Tibial artery (tissue), 4 donors: ENCODE results near the gene GTPBP4.

Experiments used
- DNase-seq, 2 donors: peaks; one replicate each; pipeline ENCODE4 v3.0.0-alpha.2; 2019
- H3K27ac ChIP-seq, 2 donors: fragments of 200-600 bp; sonication (generic) in 1 of 2; 1 replicate in 1 of 2; 2 replicates in 1 of 2; pipeline ENCODE4 v1.5.1; 2018 to 2019; ENCODE audit warnings: mild to moderate bottlenecking in 1 of 2
- H3K27me3 ChIP-seq, 2 donors: fragments of 200-600 bp; sonication (generic) in 1 of 2; one replicate each; pipeline versions ENCODE4 v1.5.1 to v1.6.0; 2016 to 2019
- H3K36me3 ChIP-seq, 3 donors: fragments of 200-600 bp; sonication (generic) in 2 of 3; one replicate each; pipeline ENCODE4 v1.5.1; 2016 to 2019; ENCODE audit warnings: mild to moderate bottlenecking in 2 of 3
- H3K4me1 ChIP-seq, 4 donors: fragments of 200-600 bp; sonication (generic) in 2 of 4; 1 replicate in 3 of 4; 2 replicates in 1 of 4; pipeline ENCODE4 v1.5.1; 2016 to 2019
- H3K4me3 ChIP-seq, 2 donors: fragments of 200-600 bp; sonication (generic) in 1 of 2; 1 replicate in 1 of 2; 2 replicates in 1 of 2; pipeline ENCODE4 v1.5.1; 2018 to 2019; ENCODE audit warnings: mild to moderate bottlenecking in 2 of 2
- H3K9me3 ChIP-seq, 3 donors: fragments of 200-600 bp; sonication (generic) in 1 of 3; one replicate each; pipeline ENCODE4 v1.5.1; 2016 to 2019
- intact Hi-C: fragments of 100-400 bp; cut with DNase I; formaldehyde crosslinking; loops from one replicate; pipeline ENCODE4 v1.15.0; 2023; ENCODE audit warnings: low total_unique reads
- TF ChIP-seq, protein P1 (sequence below), 2 experiments: fragments of 200-600 bp in 1 of 2; fragments of 450-650 bp in 1 of 2; IDR thresholded peaks; one replicate each; pipeline ENCODE4 v1.5.1; 2017 to 2019; ENCODE audit warnings: antibody characterized with exemption in 2 of 2, mild to moderate bottlenecking in 1 of 2, moderate library complexity in 1 of 2

Gene GTPBP4

DNA sequence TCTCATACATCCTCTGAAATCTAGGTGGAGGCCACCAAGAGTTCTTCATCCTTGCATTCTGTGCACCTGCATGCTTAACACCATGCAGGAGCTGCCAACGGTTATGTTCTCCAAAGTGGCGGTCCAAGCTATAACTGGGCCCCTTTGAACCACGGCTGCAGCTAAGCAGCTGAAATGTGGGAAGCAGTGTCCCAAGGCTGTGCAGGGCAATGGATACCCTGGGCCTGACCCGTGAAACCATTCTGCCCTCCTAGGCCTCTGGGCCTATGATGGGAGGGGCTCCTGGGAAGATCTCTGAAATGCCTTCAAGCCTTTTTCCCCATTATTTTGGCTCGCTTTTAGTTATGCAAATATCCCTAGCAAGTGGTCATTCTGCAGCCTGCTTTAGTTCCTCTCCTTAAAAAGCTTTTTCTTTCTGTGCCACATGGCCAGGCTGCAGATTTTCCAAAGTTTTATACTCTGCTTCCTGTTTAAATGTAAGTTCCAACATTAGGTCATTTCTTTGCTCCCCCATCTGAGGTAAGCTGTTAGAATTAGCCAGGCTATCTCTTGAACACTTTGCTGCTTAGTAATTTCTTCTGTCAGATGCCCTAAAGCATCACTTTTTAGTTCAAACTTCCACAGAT, 7.7 kb upstream of the GTPBP4 start:
- H3K27me3 ChIP-seq: no peaks in the 10 kb centered on the region
- intact Hi-C loops: no loop called here
- H3K9me3 ChIP-seq: peaks cover 0 to 25% (median 6%) of the 10 kb centered on the region in 3 donors
- no peak overlapping the region for H3K27ac ChIP-seq
- TF ChIP-seq, protein P1, sequence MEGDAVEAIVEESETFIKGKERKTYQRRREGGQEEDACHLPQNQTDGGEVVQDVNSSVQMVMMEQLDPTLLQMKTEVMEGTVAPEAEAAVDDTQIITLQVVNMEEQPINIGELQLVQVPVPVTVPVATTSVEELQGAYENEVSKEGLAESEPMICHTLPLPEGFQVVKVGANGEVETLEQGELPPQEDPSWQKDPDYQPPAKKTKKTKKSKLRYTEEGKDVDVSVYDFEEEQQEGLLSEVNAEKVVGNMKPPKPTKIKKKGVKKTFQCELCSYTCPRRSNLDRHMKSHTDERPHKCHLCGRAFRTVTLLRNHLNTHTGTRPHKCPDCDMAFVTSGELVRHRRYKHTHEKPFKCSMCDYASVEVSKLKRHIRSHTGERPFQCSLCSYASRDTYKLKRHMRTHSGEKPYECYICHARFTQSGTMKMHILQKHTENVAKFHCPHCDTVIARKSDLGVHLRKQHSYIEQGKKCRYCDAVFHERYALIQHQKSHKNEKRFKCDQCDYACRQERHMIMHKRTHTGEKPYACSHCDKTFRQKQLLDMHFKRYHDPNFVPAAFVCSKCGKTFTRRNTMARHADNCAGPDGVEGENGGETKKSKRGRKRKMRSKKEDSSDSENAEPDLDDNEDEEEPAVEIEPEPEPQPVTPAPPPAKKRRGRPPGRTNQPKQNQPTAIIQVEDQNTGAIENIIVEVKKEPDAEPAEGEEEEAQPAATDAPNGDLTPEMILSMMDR (IDR thresholded peaks at IDR 0.05): no peak
- no peak overlapping the region for H3K4me3 ChIP-seq
- no peak for DNase-seq
- peaks cover 0 to 10% (median 4%) of the 10 kb centered on the region in 3 donors for H3K36me3 ChIP-seq
- H3K4me1 ChIP-seq: no peaks in the 10 kb centered on the region

DNA sequence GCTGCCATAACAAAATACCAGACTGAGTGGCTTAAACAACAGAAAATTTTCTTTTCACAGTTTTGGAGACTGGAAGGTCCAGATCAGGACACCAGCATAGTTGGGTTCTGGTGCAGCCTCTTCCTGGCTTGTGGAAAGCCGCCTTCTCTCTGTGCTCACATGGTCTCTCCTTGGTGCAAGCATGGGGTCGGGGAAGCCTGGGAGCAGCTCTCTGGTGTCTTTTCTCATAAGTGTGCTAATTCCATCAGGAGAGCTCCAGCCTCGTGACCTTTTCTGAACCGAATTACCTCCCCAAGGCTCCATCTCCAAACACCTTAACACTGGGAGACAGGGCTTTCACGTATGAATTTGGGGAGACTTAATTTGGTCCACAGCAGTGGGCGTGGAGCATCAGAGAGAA, 4.8 kb upstream of the GTPBP4 start:
- TF ChIP-seq, protein P1 (IDR thresholded peaks at IDR 0.05): no peak
- no peak overlapping the region for H3K4me3 ChIP-seq
- H3K27ac ChIP-seq: no peak overlapping the region
- H3K27me3 ChIP-seq: no peaks in the 10 kb centered on the region
- intact Hi-C loops: no loop called here
- H3K4me1 ChIP-seq: peaks cover 0 to 13% (median 8%) of the 10 kb centered on the region in 4 donors
- H3K9me3 ChIP-seq: peaks cover 0 to 22% (median 6%) of the 10 kb centered on the region in 3 donors
- no peak for DNase-seq
- peaks cover 0 to 7% (median 4%) of the 10 kb centered on the region in 3 donors for H3K36me3 ChIP-seq

DNA sequence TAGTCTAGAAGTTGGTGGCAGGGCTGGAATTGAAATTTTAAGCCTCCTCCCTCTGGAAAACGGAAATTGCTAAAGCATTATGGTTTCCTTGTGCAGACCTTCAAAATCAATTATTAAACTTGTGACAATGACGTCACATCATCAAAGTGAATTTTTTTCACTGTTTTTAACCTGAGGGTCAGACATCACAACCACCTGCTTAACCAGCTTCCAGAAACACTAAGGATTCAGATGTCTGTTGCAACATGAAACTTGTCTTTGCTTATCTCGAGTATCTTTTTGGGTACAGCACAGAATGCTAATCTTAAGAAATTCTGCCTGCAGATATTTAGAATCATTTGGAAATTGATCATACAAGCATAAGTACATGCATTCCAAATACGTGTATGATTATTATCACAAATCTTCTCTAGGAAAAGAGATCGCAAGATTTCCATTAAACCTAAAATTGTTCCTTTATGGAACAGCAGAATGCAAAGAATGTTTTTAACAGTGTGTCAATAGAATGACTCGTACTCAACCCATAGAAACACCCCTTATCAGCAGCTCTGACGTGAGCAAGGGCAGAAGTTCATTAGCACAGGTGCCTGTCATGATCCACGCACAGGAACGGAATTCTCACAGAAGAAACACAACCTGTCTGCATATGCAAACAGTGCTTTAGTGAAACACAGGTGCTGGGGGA, 4.1 kb upstream of the GTPBP4 start:
- TF ChIP-seq, protein P1 (IDR thresholded peaks at IDR 0.05): no peak
- no peak for DNase-seq
- Histone ChIP-seq H3K4me3 (no peak overlapping the region), H3K27me3 (no peaks in the 10 kb centered on the region), H3K36me3 (peaks cover 0 to 7% (median 4%) of the 10 kb centered on the region in 3 donors), H3K9me3 (peaks cover 0 to 15% (median 0%) of the 10 kb centered on the region in 3 donors), H3K4me1 (peaks cover 0 to 16% (median 10%) of the 10 kb centered on the region in 4 donors), H3K27ac (no peak overlapping the region)
- intact Hi-C loops: no loop called here

DNA sequence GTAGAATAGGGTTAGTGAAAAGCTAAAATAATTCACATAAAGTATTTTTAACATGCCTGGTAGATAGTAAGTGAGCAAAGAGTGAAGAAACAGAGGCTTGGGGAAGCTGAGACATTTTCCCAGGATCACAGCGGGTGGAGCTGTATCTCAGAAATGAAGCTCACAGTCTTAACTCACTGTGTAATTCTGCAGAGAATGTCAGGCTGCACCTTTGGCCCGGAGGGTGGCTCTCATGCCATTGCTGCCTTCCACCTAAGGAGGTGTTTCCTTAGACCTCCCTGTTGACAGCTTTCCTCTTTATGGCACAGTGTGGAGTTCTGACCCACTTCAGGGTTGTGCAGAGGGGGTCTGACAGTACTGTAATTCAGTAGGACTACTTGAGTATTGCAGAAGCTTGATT, 2.9 kb upstream of the GTPBP4 start:
- Histone ChIP-seq H3K4me3 (no peak overlapping the region), H3K27ac (no peak overlapping the region), H3K9me3 (peaks cover 0 to 5% (median 0%) of the 10 kb centered on the region in 3 donors), H3K4me1 (peaks cover 0 to 28% (median 20%) of the 10 kb centered on the region in 4 donors), H3K27me3 (no peaks in the 10 kb centered on the region), H3K36me3 (peaks cover 0 to 7% (median 0%) of the 10 kb centered on the region in 3 donors)
- no peak for DNase-seq
- TF ChIP-seq, protein P1 (IDR thresholded peaks at IDR 0.05): no peak
- intact Hi-C loops: no loop called here

DNA sequence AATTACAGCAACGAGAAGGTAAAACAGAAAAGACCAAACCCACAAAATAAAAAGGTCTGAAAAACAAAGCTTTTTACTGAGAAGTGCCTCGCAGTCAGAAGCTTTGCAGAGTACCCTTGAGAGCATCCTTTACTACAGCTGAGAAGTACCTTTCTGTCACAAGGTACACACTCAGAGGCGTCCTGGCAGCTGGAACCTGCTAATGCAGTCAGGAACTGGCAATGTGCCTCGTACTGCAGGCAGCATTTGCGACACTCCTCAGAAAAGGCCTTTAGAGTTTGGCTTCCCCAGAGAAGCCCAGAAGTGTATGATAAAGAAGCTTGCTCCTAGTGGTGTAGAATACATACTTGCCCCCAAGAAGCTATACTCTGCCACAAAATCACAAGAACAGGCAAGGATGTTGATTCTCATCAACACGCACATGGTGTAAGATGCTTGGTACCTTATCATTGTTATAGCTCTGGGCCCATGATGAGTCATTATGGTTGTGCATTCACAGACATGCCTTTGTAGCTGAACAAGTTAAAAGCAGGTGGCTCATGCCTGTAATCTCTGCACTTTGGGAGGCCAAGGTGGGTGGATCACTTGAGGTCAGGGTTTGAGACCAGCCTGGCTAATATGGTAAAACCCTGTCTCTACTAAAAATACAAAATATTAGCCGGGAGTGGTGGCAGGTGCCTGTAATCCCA, 2.0 kb upstream of the GTPBP4 start:
- DNase-seq: no peak
- peaks cover 0 to 7% (median 0%) of the 10 kb centered on the region in 3 donors for H3K36me3 ChIP-seq
- no peak overlapping the region for H3K4me3 ChIP-seq
- no peak overlapping the region for H3K27ac ChIP-seq
- no peaks in the 10 kb centered on the region for H3K9me3 ChIP-seq
- TF ChIP-seq, protein P1 (IDR thresholded peaks at IDR 0.05): no peak
- peaks cover 0 to 29% (median 21%) of the 10 kb centered on the region in 4 donors for H3K4me1 ChIP-seq
- H3K27me3 ChIP-seq: no peaks in the 10 kb centered on the region
- intact Hi-C loops: no loop called here
